HG03097 (cell line): Measurements from ENCODE around the gene TOB1.

ENCODE experiments used
- ATAC-seq: cut with Tn5 transposase; IDR thresholded peaks from one replicate; pipeline ENCODE4 v1.9.1; 2021; ENCODE audit not compliant: unreplicated experiment, low FRiP score

TOB1 gene

DNA sequence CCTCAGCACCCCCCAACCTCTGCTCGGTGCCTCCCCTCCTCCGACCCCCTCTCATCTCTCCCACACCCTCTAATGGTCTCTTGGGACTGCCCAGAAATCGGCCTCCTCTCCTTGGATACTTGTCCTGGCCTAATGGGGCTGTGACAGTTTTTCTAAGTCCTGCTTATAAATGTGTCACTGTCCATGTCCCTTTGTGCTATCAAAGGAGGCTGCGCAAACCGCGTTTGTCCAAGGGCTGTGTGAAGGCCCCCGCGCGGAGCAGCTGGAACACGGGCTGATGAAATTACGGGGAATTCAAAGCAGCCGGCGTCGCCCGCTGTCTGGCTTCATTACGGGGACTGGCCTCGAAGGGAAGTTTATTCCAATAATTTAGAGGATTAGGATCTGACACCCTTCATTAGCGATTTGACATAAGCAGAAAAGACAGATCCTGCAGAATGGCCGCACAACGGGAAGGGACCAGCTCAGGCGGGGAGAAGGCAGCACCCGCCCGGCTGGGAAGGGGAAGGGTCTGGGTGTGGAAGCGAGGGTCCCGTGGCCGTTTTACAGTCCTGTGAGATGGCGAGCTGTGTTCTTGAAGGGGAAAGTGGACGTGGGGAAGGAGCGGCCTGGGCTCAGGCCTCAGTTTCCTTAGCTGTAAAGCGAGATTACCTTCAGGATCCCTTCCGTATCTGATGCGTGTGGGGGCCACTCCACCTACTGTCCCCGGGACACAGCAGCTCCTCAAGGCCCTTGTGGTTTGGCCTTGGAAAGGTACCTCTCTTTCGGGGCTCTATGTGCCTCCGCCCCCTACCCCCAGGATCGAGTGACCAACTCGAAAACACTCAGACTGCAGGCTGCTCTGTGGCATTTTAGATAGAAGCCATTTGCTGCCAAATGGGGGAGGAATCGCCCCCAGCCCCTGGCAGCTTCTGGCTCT lies 32.4 kb downstream of the TOB1 start:
- no peak for ATAC-seq

DNA sequence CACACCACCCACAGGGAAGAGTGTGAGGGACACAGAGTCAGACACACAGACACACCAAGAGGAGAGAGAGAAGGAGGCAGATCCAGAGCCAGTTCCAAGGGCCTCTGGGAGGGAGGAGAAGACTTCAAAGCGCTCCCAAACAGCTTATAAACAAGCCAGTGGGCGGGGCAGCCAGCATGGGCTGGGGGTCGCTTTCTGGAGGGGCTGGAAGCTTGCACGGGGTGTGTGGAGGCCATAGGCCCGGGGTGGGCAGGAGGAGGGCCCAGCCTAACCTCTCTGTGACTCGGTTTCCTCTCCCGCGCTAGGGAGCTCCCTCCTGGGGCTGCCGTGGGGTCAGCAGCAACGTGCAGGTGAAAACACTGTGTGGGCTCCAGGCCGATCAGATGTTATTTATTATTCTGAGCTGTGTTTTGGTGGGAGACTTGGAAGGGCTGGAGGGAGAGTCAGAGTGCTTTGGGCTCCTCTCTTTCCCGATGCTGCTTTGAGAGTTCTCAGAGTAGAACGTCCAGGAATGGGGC lies 33.2 kb downstream of the TOB1 start:
- no peak for ATAC-seq

DNA sequence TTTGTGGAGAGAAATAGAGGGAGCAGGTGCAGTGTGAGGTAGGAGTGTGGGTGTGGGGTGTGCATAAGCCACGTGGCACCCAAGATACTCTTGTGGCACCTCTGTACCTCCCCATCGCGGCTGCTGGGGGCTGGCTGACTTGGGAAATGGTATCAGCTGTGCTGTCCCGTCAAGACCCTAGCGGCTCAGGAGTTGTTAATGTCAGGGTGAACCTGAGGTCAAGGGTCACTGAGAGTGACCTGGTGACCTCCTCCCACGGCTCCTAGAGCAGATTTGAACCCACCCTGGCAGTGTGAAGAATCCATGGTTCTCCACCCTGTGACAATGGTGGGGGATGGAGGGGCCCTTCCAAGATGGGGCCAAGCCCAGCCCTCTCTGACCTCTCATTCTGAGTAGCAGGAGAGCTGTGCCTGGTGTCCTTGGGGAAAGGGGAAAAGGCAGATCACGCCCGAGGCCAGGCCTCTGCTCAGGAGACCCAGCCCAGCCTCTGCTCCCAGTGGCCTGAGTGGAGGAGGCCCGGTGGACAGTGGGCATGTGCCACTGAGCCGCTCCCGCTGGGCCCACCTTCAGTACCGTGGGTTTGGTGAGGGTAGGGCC lies 33.8 kb downstream of the TOB1 start:
- ATAC-seq = no peak

DNA sequence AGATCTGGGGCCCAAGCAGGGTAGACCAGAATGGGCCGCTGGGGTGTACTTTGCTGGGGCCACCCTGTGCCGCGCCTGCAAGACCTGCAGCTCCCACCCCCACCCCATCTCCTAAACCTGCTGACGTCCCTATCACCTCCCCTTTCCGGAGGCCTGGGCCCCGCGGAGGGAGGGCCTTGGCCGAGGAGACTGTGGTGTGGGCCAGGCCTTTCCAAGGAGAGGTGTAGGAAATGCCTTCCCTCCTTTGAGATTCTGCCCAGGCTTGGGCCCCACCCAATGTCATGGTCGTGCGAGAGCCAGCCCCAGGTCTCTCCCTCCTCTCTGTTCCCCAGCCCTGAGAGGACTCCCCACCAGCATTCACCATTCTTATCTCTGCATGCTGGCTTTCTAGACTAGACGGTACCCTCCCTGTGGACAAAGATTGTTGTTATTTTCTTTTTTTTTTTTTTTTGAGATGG lies 34.7 kb downstream of the TOB1 start:
- ATAC-seq = no peak

DNA sequence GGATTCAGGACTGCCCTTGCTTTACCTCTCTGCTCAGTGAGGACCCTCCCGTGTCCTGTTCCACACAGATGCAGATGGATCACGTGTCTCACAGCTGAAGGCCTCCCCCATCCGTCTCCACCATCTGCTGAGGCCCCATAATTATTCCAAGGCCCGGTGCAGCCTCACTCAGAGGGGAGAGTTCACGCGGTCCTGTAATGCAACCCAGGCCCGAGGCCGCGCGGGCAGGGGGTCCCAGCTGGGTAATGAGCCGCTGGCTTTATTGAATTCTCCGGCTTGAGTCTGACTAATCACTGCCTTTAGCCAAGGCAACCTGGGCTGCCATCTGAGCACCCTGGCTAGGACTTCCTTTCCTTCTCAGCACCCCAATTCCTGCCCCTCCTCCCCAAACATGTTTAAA lies 35.2 kb downstream of the TOB1 start:
- no peak for ATAC-seq

DNA sequence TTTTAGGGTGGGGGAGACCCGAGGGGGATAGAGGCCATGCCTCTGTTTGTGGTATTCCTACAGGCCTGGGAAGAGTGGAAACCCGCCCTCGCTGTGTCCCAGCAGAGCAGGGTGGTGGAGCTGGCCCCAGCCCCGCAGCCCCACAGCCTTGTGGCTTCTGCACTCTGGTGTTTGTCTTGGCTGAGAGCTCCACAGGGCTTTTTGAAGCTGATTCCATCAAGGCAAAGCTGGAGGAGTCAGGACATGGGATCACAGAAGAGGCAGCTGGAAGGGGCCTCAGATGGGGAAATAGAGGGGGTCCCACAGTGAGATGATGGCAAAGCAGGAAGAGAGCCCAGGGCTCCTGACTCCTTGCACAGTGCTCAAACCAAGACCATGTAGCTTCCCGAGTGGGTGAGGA lies 35.8 kb downstream of the TOB1 start:
- no peak for ATAC-seq

DNA sequence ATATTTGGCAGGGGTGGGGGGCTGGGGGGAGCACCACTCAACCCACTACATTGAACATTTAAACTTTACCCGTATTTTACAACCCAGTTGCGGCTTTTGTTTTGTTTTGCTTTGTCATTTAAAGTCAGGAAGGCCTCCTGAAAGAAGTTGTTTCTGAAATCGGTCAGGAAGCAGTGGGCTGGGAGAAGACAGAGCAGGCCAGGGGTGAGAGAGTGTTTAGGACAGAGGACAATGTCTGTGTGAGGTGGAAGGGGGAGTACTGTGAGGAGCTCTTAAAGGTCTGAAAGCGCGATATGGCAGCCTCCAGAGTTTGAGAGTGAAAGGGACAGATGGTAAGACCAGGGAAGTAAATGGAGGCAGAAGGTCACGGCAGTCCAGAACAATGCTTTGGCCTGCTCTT lies 36.8 kb downstream of the TOB1 start:
- ATAC-seq = no peak

DNA sequence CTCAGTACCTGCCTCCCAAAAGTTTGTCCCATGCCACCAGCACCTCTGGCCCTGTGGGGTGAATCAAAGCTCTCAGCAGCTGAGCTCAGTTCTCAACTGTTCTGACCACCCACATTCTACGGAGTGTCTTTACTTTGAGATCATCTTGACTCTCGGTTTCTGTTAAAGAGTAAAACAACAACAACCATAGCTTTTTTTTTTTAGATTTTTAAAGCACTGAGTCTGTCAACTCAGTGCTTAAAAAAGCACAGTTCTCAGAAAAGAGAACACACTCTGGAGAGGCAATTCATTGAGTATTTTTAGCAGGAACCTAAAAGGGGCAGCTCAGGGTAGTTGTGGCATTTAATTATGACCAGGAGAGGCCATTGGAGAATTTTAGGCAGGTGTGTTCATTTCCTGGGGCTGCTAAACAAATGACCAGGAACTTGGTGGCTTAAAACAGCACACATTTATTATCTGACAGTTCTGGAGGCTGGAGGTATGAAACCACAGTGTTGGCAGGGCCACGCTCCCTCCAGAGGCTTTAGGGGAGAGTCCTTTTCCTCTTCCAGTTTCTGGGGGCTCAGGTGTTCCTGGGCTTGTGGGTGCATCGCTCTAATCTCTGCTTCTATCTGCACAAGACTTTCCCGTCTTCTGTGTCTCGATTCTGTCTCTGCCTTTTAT lies 37.5 kb downstream of the TOB1 start:
- ATAC-seq = no peak

DNA sequence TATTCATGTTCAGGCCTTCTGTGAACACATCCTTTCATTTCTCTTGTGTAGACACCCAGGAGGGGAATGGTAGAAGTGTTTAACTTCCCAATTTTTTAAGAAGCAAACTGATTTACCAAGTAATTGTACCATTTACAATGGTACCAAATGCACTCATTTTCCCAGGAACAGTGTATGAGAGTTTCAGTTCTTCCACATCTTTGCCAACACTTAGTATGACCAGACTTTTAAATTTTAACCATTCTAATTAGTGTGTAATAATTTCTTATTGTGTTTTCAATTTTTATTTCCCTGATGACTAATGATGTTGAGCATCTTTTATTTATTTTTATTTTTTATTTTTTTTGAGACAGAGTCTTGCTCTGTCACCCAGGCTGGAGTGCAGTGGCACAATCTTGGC lies 41.0 kb downstream of the TOB1 start:
- no peak for ATAC-seq

DNA sequence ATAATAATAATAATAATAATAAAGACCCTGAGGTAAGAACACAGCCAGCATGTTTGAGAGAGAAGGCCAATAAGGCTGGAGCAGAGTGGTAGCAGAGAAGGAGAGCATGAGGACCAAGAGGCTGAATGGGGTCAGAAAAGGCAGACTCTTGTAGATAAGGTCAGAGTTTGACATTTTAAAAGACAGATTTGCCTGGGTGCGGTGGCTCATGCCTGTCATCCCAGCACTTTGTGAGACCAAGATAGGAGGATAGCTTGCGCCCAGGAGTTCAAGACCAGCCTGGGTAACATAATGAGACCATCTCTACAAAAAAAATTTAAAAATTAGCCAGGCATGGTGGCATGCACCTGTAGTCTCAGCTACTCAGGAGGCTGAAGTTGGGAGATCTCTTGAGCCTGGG lies 41.7 kb downstream of the TOB1 start:
- ATAC-seq = no peak

DNA sequence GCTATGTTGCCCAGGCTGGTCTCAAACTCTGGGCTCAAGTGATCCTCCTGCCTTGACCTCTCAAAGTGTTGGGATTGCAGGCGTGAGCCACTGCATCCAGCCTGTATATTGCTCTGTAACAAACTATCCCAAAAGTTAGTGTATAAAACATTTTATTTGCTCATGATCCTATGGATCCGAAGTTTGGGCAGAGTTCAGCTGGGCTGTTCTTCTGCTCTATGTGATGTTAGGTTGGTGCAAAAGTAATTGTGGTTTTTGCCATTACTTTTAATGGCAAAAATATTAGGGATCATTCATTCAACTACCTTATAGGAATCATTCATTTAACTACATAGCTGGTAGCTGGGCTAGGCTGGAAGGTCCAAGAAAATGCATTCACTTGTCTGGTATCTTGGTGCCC lies 43.6 kb downstream of the TOB1 start:
- no peak for ATAC-seq

DNA sequence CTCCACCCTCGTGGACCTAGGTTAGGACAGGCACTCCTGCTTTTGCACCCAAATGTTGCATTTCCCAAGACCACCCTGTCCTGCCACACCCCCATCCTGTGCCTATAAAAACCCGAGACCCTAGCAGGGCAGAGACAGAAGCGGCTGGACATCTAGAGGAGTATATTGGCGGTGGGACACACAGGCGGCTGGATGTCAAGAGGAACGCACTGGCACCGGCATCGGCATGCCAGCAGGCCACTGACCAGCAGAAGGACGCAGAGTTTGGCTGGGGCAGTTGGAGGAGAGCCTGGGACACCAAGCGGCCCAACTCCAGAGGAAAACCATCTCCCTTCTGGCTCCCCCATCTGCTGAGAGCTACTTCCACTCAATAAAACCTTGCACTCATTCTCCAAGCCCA lies 45.5 kb downstream of the TOB1 start:
- no peak for ATAC-seq

DNA sequence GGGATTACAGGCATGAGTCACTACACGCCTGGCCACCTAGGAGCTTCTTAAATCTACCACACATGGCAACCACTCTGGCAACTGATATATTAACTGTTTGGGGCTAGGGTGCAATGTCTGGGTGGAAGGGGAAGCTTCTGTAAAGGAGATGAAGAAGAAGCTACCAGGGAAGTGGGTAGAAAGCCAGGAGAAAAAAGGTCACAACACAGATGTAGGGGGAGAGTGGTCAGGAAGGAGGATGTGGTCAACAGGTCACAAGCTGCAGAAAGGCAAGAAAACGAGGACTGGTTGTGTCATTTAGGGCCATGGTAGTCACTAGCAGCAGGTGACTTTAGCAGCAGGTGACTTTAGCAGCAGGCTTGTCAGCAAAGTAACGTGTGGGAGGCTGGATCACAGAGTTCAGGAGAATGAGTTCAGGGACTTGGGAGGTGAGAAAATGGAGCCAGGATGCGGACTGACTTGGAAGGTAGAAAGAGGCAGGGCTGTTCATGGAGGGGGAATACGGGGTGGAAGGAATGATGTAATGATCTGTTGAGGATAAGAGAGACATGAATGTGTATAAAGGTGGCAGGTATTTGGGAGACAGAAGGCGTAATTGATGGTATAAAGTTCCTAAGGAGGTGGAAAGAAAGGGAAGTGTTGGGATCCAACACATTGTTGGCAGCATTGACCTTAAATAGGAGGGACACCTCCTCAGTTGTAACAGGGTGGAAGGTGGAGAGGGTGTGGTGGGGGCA lies 47.1 kb downstream of the TOB1 start:
- ATAC-seq = no peak

DNA sequence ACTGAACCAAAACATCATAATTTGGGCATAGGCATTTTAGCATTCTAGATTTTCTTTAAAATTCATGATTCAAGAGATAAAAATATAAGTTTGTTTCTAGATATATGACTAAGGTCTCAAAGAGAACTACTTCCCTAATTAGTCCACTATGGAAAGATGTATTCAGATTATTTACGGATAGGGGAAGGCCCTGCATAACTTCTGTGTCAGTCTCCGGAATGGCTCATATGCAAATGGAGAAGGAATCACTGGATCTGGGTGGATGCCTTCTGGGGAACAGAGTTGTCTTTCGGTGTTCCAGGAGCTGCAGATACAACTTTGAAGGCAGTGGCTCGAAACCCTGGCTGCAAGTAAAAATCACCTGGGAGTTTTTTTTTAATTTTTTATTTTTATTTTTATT lies 47.9 kb downstream of the TOB1 start:
- no peak for ATAC-seq

DNA sequence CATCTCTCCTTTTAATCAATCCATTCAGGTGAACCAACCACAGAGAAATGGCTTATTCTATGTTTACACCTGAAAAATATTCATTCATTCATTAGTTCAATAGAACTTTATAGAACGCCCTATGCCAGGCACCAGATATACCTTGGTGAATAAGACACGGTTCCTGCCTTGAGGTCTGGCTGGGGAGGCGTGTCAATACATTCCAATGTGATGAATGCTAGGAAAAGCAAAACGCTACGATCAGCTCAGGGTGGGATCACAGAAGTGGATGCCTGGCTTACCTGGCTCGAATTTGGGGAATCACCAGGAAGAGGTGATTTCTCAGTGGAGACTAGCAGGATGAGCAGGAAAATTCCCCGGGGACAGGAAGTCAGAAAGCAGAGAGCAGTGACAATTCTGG lies 48.3 kb downstream of the TOB1 start:
- ATAC-seq = no peak

DNA sequence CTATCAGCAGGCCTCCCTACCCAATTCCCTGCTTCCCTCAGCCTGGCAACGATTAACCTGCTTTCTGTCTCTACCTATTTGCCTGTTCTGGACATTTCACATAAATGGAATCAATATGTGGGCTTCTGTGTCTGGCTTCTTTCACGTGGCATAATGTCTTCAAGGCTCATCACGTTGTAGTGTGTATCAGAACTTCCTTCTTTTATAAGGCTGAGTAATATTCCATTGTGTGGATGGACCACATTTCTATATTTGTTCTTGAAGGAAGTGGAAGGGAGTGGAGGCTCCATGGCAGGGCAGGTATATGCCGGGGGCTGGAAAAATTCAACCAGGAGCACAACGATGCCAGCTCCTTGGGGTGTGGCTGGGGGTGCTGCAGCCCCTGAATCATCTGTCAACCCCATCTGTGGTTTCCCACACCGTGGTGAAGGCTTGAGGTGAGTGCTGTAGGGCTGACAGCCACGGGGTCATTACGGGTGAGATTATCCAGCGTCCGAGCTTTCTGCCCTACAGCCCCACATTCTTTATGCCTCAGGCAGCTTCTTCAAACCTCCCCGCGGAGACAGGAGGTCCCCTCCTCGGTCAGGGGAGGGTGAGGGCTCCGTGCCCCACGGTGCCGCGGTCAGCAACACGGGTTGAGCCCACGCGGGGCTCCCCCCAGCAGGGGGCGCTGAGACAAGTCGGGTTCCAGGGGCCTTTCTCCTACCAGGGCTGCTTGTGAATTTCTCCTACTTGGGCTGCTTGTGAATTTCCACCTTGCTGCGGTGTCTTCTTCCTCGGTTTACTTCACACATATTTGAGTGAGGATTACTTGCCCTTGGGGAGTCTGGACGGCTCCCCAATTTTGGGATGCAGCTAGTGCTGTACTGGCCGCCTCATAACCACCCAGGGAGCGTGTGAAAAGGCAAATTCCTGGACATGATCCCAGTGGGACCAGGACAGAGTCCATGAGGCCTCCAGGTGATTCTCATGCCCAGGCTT lies 49.1 kb downstream of the TOB1 start:
- ATAC-seq = no peak

DNA sequence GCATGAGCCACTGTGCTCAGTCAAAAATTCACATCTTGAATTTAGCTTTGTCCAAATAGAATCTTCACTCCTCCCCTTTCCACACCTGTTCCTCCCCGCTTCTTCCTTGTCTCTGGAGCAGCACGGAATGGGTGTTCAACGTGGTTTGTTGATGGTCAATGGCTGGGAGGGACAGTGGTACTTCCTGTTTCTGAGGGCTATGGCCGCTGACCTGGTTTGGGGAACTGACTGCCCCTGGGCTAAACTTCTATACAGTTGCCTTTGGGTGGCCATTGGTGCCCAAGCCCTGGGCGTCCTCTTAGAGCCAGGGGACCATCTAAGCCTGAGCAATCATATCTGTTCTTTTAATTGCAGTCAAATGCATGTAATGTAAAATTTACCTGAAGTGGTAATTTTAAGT lies 49.9 kb downstream of the TOB1 start:
- ATAC-seq = no peak

DNA sequence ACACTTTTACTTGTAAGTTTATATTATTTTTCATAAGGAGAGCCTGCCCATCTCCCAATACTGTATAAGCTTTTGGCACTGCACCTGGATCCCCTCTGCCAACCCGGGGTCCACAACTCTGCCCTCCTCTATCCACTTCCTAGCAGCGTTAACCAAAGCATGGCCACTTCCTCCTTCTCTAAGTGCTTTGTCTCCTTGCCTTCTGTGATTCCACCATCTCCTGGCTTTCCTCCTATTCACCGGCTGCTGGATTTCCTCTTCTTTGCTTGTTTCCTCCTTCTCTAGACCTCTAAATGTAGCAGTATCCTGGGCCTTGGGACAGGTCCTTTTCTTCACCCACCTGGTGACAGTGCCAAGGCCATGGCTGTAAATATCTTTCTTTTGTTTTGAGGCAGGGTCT lies 50.8 kb downstream of the TOB1 start:
- ATAC-seq = no peak

DNA sequence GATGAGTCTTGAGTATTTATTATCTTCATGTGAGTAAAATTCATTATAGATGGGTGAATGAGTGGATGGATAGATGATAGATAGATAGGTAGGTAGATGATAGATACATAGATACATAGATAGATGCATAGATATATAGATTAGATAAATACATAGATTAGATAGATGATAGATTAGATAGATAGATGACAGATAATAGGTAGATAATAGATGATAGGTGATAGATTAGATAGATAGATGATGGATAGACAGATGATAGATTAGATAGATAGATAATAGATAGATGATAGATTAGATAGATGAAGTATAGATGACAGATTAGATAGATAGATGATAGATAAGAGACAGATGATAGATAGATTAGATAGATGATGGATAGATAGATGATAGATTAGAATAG lies 52.6 kb downstream of the TOB1 start:
- no peak for ATAC-seq
